ENCODE results near the gene SLC25A21.

- TF ChIP-seq POLR2AphosphoS5 (IDR thresholded peaks at IDR 0.05; ENCODE audit: borderline replicate concordance, low read depth, low read length): no peak
- TF ChIP-seq EZH2 (IDR thresholded peaks at IDR 0.05): no peak
Observed at GRCh38 chr14:36949371-36949770, 223.0 kb downstream of the SLC25A21 start.

Measured in SK-N-MC (cell line).